GM19351 (cell line): Measurements from ENCODE around the gene TNFRSF25.
"Not testable (repeated sequence)": the region's sequence is repeated elsewhere in the genome, so short reads cannot be mapped to it uniquely, and the experiment has no call there.

Source experiments
- ATAC-seq: cut with Tn5 transposase; IDR thresholded peaks from one replicate; pipeline ENCODE4 v1.9.1; 2021; ENCODE audit warnings: mild to moderate bottlenecking, moderate library complexity; ENCODE audit not compliant: unreplicated experiment

The TNFRSF25 gene

GRCh38 chr1:6502000-6502891 lies 36.3 kb upstream of the TNFRSF25 start:
- ATAC-seq, result no peak

- ATAC-seq, result no peak
Observed at GRCh38 chr1:6501279-6501813, 35.4 kb upstream of the TNFRSF25 start.

GRCh38 chr1:6500544-6501278 lies 34.7 kb upstream of the TNFRSF25 start:
- no peak for ATAC-seq

GRCh38 chr1:6499296-6499695 lies 33.3 kb upstream of the TNFRSF25 start:
- ATAC-seq, result no peak

- ATAC-seq, result no peak
Observed at GRCh38 chr1:6498576-6499111, 32.7 kb upstream of the TNFRSF25 start.

- ATAC-seq, result no peak
Observed at GRCh38 chr1:6497867-6498575, 32.0 kb upstream of the TNFRSF25 start.

- ATAC-seq, result no peak
Observed at GRCh38 chr1:6497215-6497866, 31.4 kb upstream of the TNFRSF25 start.

GRCh38 chr1:6496890-6497214 lies 30.9 kb upstream of the TNFRSF25 start:
- ATAC-seq, result no peak

GRCh38 chr1:6496365-6496721 lies 30.4 kb upstream of the TNFRSF25 start:
- ATAC-seq, result no peak

- no peak for ATAC-seq
Observed at GRCh38 chr1:6495540-6496364, 29.8 kb upstream of the TNFRSF25 start.

- ATAC-seq, result no peak
Observed at GRCh38 chr1:6495041-6495441, 29.1 kb upstream of the TNFRSF25 start.

- ATAC-seq, result no peak
Observed at GRCh38 chr1:6494627-6495026, 28.7 kb upstream of the TNFRSF25 start.

- not testable (repeated sequence) for ATAC-seq
Observed at GRCh38 chr1:6493834-6494223, 27.9 kb upstream of the TNFRSF25 start.

- no peak for ATAC-seq
Observed at GRCh38 chr1:6491966-6492365, 26.0 kb upstream of the TNFRSF25 start.

GRCh38 chr1:6491480-6491962 lies 25.5 kb upstream of the TNFRSF25 start, which contains the start of gene PLEKHG5:
PLEKHG5 (minus strand) TSS chr1:6491667; CDS start chr1:6477571, 14,096 bp downstream.
- no peak for ATAC-seq

- no peak for ATAC-seq
Observed at GRCh38 chr1:6491081-6491449, 25.1 kb upstream of the TNFRSF25 start.

GRCh38 chr1:6490181-6491080 lies 24.5 kb upstream of the TNFRSF25 start:
- ATAC-seq, result peak; percentile 69

- peak; percentile 42 for ATAC-seq
Observed at GRCh38 chr1:6489799-6490180, 23.8 kb upstream of the TNFRSF25 start.

- ATAC-seq, result no peak
Observed at GRCh38 chr1:6489383-6489765, 23.4 kb upstream of the TNFRSF25 start.
